D721Med (cell line): ENCODE results near the gene LAMA4.

Source experiments
- DNase-seq: peaks from one replicate; pipeline ENCODE4 v3.0.0; 2011; ENCODE audit warnings: low spot score; ENCODE audit not compliant: insufficient read length
- FAIRE-seq: peaks from 2 replicates; lab custom pipeline; 2011; peaks lifted over from hg19 to GRCh38; lab: Jason Lieb, UNC
- CTCF ChIP-seq: IDR thresholded peaks from 2 replicates; pipeline ENCODE4 v1.5.1; 2012; ENCODE audit warnings: mild to moderate bottlenecking, control low read depth; ENCODE audit not compliant: insufficient read depth; ENCODE audit errors: missing control alignments

The LAMA4 gene

GRCh38 chr6:112081569-112081968 is 172.8 kb downstream of the LAMA4 start:
- no peak for DNase-seq
- no peak for TF ChIP-seq CTCF
- FAIRE-seq = no peak

- TF ChIP-seq CTCF = no peak
- DNase-seq = no peak
- FAIRE-seq = no peak
Measured at GRCh38 chr6:112066606-112067005, 187.8 kb downstream of the LAMA4 start.

- FAIRE-seq = no peak
- no peak for DNase-seq
- TF ChIP-seq CTCF = no peak
Measured at GRCh38 chr6:112065426-112065986, 188.9 kb downstream of the LAMA4 start.

- DNase-seq (no peak), FAIRE-seq (no peak)
- TF ChIP-seq CTCF = no peak
Measured at GRCh38 chr6:112062966-112063365, 191.4 kb downstream of the LAMA4 start.

GRCh38 chr6:112061605-112062004 is 192.8 kb downstream of the LAMA4 start:
- TF ChIP-seq CTCF = no peak
- no peak for DNase-seq
- no peak for FAIRE-seq
